Esophagus muscularis mucosa (tissue), 3 donors: Measurements from ENCODE around the gene SLC4A1.

Source experiments
- CTCF ChIP-seq, 3 experiments: fragments of 200-600 bp in 2 of 3; fragments of 450-650 bp in 1 of 3; sonication (generic) in 2 of 3; IDR thresholded peaks; one replicate each; pipeline ENCODE4 v1.5.1; 2017 to 2019; ENCODE audit warnings: antibody characterized with exemption in 3 of 3, mild to moderate bottlenecking in 2 of 3, moderate library complexity in 1 of 3
- POLR2A ChIP-seq: fragments of 450-650 bp; IDR thresholded peaks from one replicate; pipeline ENCODE4 v1.6.1; 2017; ENCODE audit warnings: antibody characterized with exemption, moderate library complexity, mild to moderate bottlenecking, low read depth
- POLR2AphosphoS5 ChIP-seq, 2 donors: sonication (generic); formaldehyde crosslinking; IDR thresholded peaks; one replicate each; pipeline ENCODE4 v1.6.1; 2017; ENCODE audit warnings: antibody characterized with exemption in 2 of 2

- TF ChIP-seq CTCF (IDR thresholded peaks at IDR 0.05): no peak
- no peak for TF ChIP-seq POLR2A
- TF ChIP-seq POLR2AphosphoS5 (IDR thresholded peaks at IDR 0.05): no peak
These were observed 11.4 kb upstream of the SLC4A1 start for GRCh38 chr17:44279346-44279665.
